HG02642 (cell line): Measurements from ENCODE around the gene KAT8.
"Not testable (repeated sequence)": the region's sequence is repeated elsewhere in the genome, so short reads cannot be mapped to it uniquely, and the experiment has no call there.

Experiments
- ATAC-seq: cut with Tn5 transposase; IDR thresholded peaks from one replicate; pipeline ENCODE4 v1.9.1; 2021; ENCODE audit warnings: mild to moderate bottlenecking; ENCODE audit not compliant: unreplicated experiment, poor library complexity

The KAT8 gene

GRCh38 chr16:31143011-31143693, 25.7 kb downstream of the KAT8 start:
- no peak for ATAC-seq

DNA sequence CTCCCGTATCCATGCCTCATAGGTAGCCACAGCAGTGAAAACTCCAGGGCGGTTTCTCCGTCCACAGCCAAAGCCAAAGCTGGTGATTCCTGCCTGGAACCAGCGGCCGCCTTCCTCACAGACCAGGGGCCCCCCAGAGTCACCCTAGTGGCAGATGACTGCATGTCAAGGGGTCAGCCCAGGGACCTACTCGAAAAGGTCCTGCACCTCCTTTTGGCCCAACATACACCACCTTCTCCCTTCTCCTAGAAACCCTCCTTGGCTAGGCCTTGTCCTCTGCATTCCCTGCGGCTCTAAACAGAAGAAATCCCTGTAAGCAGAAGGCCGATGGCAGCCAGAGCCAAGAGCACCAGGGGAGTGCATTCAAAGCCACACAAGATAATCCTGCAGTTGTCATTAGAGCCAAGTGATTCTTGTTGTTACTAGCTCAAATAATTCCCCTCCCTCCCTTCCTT, 26.3 kb downstream of the KAT8 start:
- no peak for ATAC-seq

DNA sequence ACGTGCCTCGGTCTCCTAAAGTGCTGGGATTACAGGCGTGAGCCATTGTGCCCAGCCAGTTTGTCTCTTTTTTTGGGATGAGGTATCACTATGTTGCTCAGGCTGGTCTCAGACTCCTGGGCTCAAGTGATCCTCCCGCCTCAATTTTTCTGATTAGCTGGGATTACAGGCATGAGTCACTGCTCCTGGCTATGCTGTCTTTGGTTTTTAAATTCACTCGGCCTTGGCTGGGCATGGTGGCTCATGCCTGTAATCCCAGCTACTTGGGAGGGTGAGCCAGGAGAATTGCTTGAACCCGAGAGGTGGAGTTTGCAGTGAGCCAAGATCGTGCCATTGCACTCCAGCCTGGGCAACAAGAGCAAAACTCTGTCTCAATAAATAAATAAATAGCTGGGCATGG, 27.0 kb downstream of the KAT8 start:
- ATAC-seq = not testable (repeated sequence)

GRCh38 chr16:31145398-31145990, 28.0 kb downstream of the KAT8 start:
- ATAC-seq = no peak

DNA sequence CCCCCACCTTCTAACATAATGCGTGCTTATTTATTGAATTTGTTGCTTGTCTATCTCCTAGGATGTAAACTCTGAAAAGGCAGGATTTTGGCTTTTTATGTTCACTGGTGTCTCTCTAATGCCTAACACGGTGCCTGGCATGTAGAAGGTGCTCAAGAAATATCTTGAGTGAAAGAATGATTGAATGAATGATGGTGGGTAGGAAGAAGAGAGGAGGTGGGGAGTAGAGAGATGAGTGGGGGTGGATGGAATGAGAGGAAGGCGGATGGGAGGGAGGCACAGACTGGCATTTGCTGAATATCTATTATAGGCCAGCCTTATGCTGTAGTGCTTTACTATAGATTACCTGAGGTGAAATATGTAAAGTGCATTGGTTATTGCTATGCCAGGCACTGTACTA, 30.1 kb downstream of the KAT8 start:
- no peak for ATAC-seq

DNA sequence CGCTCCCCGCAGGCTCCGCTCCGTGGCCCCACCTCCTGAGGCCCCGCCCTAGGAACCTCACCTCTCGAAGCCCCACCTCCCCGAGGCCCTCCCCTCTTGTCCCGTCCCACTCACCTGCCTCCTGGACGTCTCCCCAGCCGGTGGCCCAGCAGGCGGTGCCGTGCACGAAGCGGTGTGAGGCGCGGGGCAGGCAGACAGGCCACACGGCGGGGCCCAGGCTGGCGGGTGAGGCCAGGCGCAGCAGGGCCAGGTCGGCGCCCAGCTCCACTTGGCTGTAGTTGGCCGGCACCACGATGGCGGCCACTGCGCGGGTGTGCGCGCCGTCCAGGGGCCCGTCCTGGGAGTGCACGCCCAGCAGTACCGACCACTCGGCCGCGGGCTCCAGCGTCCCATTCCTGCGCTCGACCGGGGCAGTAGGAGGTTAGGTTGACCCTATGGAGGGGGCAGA, 30.8 kb downstream of the KAT8 start:
- no peak for ATAC-seq

GRCh38 chr16:31148896-31149295, 31.4 kb downstream of the KAT8 start:
- no peak for ATAC-seq

DNA sequence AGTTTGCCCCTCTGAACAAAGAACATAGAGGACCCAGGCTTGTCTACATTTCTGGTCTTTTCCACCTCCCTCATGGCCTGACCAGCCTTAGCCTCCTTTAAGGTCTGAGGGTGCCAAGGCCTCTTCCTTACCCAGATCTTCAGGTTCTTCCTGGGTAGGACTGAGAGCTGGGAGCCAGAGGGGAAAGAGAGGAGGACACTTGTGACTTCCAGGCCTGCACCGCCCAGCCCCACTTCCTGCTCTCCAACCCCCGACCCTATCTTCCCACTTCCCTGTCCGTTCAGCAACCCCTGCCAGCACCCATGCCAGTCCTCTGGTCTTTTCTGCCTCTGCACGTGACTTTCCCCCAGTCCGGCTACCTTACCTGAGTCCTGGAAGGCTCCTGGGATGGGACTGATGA, 31.9 kb downstream of the KAT8 start:
- ATAC-seq = no peak

DNA sequence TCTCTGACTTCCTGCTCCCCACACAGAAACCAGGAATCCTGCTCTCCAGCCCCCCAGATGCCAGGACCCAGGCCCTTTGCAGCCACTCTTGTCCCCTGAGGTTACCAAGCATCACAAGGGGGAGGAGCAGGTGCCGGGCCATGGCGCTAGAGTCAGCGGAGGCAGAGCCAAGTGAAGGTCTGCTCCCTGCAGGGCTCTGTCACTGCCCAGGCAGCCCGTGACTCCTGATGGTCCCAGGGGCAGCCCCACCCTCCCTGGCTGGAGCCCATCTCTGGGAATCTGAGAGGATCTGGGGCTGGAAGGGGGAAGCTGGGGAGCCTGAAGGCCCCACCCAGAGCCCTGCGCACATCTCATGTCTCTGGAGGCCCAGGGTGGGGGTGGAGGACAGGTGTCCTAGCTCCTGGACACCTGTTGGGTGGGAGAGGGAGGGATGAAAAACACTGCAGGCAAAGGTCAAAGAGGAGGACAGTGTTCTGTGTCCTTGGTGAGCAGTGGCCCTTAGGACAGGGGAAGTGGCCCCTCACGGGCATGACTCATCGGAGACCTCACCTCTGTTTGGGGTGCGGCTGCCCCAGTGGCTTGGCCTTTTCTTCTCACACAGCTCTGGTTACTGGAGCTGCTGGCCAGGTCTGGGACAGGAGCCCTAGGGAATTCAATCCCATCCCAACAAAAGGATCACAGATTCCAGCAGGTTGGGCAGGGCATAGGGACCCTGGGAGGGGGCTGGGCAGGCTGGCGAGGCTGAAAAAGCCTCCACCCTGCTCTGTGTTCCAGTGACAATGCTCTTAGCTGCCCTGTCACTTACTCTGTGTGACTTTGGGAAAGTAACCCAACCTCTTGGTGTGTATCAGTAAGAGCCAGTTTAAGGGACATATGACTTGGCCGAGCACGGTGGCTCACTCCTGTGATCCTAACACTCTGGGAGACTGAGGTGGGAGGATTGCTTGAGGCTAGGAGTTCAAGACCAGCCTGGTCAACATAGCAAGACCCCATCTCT, 32.7 kb downstream of the KAT8 start, which contains the start of gene PRSS36:
Gene PRSS36 (minus strand): TSS at position 173 of the 997 bp plus-strand sequence. CDS start 31 bp downstream, at position 142.
- ATAC-seq = no peak

- ATAC-seq = not testable (repeated sequence)
Observed at GRCh38 chr16:31150976-31151375, 33.5 kb downstream of the KAT8 start.

DNA sequence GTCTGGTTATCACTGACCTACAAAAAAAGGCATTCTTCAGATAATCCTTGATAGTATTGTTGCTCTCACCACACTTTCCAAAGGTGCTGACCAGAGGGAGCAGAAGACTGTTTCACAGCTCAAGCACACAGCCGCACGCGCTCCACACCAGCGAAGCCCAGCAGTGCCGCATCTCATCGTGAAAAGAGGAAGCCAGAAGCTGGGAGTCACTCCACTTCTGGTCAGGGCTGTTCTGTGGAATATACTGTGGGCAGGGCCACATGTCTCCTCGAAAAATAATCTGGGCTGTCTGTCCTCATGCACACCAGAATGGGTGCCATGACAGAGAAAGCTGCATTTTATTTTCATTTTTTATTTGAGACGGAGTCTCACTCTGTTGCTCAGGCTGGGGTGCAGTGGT, 39.7 kb downstream of the KAT8 start:
- ATAC-seq = no peak

DNA sequence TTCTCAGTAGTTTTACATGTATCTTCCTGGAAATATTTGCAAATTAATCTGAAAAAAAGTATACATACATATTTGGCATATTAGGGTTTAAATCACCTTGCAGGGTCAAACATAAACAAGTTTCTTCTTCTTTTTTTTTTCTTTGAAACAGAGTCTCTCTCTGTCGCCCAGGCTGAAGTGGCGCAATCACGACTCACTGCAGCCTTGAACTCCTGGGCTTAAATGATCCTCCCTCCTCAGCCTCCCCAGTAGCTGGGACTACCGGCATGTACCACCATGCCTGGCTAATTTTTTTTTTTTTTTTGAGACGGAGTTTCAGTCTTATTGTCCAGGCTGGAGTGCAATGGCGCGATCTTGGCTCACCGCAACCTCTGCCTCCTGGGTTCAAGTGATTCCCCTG, 49.9 kb downstream of the KAT8 start:
- no peak for ATAC-seq

DNA sequence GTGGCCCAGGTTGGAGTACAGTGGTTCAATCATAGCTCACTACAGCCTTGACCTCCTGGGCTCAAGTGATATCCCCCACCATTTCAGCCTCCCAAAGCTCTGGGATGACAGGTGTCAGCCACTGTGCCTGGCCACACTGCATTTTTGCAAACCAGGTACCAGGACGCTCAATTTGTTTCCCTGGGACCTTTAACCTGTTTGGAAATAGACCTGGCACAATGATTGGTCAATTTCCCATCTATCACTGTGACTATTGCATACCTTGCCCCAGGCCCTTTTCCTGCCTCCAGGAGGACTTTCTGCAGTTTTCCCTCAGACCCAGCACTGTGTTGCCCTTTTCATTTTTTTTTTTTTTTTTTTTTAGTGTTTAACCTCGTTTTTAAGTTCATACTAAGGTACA, 51.4 kb downstream of the KAT8 start:
- no peak for ATAC-seq

GRCh38 chr16:31170048-31170447, 52.6 kb downstream of the KAT8 start:
- not testable (repeated sequence) for ATAC-seq

GRCh38 chr16:31177136-31177535, 59.7 kb downstream of the KAT8 start:
- no peak for ATAC-seq

DNA sequence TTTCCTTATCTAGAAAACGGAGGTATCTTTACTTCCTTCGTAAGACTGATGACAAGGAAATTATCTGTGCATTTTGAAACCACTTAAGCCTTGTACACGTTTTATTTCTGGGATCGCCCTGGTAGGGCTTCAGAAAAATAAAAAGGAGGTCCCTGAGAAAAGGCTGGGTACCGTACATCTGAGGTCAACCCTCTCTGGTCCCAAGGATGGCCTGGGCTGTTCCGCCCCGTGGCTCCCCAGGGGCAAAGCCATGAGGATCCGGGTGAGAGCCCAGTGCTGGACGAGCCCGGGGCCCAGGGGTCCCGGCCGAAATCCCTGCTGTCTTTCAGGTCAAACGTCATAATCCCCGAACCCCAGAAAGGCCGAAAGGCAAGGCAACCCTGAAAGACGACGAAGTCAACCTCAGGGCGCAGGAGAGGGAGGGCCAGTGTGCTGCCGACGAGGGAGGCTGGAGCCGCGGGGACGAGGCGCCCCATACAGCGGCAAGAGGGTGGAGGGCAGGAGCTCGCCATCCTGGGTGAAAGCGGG, 61.8 kb downstream of the KAT8 start:
- no peak for ATAC-seq

DNA sequence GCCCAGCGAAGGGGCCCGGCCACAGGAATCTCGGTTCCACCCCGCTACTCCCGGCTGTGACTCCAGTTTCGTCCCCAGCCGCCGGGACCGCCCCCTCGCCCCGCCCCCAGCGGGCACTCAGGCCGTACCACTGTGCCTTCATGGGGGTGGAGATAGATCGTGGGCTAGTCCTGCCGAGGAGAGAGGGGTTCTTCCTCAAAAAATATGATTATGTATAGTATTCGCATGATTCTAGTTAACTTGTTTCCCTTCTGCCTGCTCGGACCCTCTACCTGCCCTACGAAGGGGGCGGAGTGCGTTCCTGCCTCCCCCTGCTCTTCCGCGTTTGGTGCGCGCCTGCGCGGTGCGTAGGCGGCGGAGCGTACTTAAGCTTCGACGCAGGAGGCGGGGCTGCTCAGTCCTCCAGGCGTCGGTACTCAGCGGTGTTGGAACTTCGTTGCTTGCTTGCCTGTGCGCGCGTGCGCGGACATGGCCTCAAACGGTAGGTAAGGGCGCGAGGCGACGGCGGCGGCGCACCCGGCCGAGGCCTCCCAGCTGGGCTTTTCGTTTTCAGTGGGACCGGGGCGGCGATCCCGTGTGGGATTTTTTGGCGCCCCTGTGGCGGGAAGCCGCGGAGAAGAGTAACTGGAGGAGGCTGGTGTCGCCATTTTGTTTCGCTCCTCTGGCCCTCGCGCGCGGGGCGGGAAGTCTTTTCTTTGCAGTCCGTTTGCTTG, 62.4 kb downstream of the KAT8 start, which contains the start of gene FUS:
Gene FUS (plus strand): TSS at position 393 of the 713 bp plus-strand sequence. CDS start 76 bp downstream, at position 469.
- peak; percentile 73 for ATAC-seq
